ENCODE measurements around the gene MYH7B.

Gene MYH7B

GRCh38 chr20:34994509-34995131 lies 39.0 kb downstream of the MYH7B start:
- ChIA-PET POLR2A (interaction anchor here (1.1 kb wide), 1 partner anchor 169 kb away, joined by 3 read pairs; the partner anchor contains the start of gene NCOA6), CTCF (interaction anchor here (0.6 to 8.3 kb wide), 4 partner anchors 8 to 120 kb away, joined by 3 to 64 read pairs (median 4); partner anchors contain the start of genes ACSS2 and GGT7)
- TF ChIP-seq, protein P1, sequence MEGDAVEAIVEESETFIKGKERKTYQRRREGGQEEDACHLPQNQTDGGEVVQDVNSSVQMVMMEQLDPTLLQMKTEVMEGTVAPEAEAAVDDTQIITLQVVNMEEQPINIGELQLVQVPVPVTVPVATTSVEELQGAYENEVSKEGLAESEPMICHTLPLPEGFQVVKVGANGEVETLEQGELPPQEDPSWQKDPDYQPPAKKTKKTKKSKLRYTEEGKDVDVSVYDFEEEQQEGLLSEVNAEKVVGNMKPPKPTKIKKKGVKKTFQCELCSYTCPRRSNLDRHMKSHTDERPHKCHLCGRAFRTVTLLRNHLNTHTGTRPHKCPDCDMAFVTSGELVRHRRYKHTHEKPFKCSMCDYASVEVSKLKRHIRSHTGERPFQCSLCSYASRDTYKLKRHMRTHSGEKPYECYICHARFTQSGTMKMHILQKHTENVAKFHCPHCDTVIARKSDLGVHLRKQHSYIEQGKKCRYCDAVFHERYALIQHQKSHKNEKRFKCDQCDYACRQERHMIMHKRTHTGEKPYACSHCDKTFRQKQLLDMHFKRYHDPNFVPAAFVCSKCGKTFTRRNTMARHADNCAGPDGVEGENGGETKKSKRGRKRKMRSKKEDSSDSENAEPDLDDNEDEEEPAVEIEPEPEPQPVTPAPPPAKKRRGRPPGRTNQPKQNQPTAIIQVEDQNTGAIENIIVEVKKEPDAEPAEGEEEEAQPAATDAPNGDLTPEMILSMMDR (IDR thresholded peaks at IDR 0.05; ENCODE audit: insufficient read depth, low read length, missing control alignments): no peak
- no peak for DNase-seq (ENCODE audit: low read depth, low spot score)
- no peak overlapping the region for H3K4me3 ChIP-seq (ENCODE audit: low read depth, low read length)

DNA sequence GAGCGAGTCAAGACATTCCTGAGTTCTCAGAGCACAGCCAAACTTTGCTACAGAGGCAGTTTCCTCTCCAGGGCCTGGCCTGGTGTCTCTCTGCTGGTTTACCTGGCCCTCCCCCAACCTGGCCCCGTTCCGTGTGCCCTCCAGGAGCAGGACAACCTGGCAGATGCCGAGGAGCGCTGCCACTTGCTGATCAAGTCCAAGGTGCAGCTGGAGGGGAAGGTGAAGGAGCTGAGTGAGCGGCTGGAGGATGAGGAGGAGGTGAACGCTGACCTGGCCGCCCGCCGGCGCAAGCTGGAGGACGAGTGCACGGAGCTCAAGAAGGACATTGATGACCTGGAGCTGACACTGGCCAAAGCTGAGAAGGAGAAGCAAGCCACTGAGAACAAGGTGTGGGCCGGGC lies 39.5 kb downstream of the MYH7B start:
- CTCF ChIA-PET: interaction anchor here (1.2 to 8.3 kb wide), 2 partner anchors 95 to 121 kb away, joined by 4 to 64 read pairs; partner anchors contain the start of genes ACSS2 and GGT7
- TF ChIP-seq, protein P1 (IDR thresholded peaks at IDR 0.05; ENCODE audit: insufficient read depth, low read length, missing control alignments): no peak

DNA sequence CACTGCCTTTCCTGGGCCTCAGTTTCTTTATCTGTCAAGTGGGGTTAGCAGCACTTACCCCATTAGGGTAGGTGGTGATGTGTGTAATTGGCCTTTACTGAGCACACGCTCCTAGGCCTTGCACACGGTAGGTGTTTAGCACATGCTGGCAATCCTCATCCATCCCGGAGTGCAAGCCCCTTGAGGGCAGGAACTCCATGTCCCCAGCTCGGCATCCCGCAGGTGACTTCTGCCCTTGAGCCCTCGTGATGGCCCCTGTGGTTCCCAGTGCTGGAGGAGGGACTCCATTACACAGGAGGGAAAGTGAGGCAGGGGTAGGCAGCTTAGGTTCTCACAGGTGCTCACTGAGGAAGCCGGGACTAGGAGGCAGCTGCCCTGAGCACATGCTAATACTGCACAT lies 40.0 kb downstream of the MYH7B start:
- H3K4me3 ChIP-seq (ENCODE audit: low read depth, low read length): no peak overlapping the region
- POLR2A ChIA-PET: no interaction called here
- no peak for DNase-seq (ENCODE audit: low read depth, low spot score)
- CTCF ChIA-PET: interaction anchor here (1.2 to 8.3 kb wide), 2 partner anchors 95 to 121 kb away, joined by 4 to 64 read pairs; partner anchors contain the start of genes ACSS2 and GGT7
- TF ChIP-seq, protein P1 (IDR thresholded peaks at IDR 0.05; ENCODE audit: insufficient read depth, low read length, missing control alignments): no peak

More for the DNA sequence above, 39.5 kb downstream of the MYH7B start:
- no peak for DNase-seq (ENCODE audit: low read depth, low spot score)
- no peak overlapping the region for H3K4me3 ChIP-seq (ENCODE audit: low read depth, low read length)
- POLR2A ChIA-PET: interaction anchor here (1.1 kb wide), 1 partner anchor 170 kb away, joined by 3 read pairs; the partner anchor contains the start of gene NCOA6

- H3K4me3 ChIP-seq (ENCODE audit: low read depth, low read length): no peak overlapping the region
- ChIA-PET POLR2A (no interaction called here), CTCF (interaction anchor here (1.5 to 10.4 kb wide), 3 partner anchors 9 to 123 kb away, joined by 3 to 111 read pairs (median 15); partner anchors contain the start of genes ACSS2 and GGT7)
- TF ChIP-seq, protein P1 (IDR thresholded peaks at IDR 0.05; ENCODE audit: insufficient read depth, low read length, missing control alignments): no peak
- no peak for DNase-seq (ENCODE audit: low read depth, low spot score)
Measured at GRCh38 chr20:34996243-34997028, 40.8 kb downstream of the MYH7B start.

DNA sequence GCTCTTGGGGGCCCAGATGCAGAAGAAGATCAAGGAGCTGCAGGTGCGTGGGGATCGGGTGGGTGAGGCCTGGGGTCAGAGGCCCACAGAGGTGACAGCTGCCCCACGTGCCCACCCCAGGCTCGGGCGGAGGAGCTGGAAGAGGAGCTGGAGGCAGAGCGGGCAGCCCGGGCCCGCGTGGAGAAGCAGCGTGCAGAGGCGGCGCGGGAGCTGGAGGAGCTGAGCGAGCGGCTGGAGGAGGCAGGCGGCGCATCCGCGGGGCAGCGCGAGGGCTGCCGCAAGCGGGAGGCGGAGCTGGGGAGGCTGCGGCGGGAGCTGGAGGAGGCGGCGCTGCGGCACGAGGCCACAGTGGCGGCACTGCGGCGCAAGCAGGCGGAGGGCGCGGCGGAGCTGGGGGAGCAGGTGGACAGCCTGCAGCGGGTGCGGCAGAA lies 41.5 kb downstream of the MYH7B start:
- POLR2A ChIA-PET: no interaction called here

More for the DNA sequence above, 41.5 kb downstream of the MYH7B start:
- CTCF ChIA-PET: interaction anchor here (1.5 to 10.4 kb wide), 3 partner anchors 10 to 124 kb away, joined by 3 to 111 read pairs (median 15); partner anchors contain the start of genes ACSS2 and GGT7
- no peak overlapping the region for H3K4me3 ChIP-seq (ENCODE audit: low read depth, low read length)
- TF ChIP-seq, protein P1 (IDR thresholded peaks at IDR 0.05; ENCODE audit: insufficient read depth, low read length, missing control alignments): no peak
- no peak for DNase-seq (ENCODE audit: low read depth, low spot score)

Measured in AG04449 (cell line).